Lower leg skin (tissue), 4 donors: ENCODE measurements around the gene BLZF1. TPM values are rescaled to one million over a fixed set of nuclear protein-coding genes. Genes with fewer than 3 reads are reported as not detected.

Source experiments
- DNase-seq, 2 donors: peaks; one replicate each; pipeline ENCODE4 v3.0.0-alpha.2; 2019; ENCODE audit warnings: low spot score in 2 of 2
- H3K4me3 ChIP-seq: fragments of 200-600 bp; sonication (generic); 2 replicates; pipeline ENCODE4 v1.5.1; 2017; ENCODE audit warnings: mild to moderate bottlenecking, low read depth; ENCODE audit not compliant: poor library complexity, severe bottlenecking
- CTCF ChIP-seq, 3 donors: fragments of 450-650 bp; IDR thresholded peaks; one replicate each; pipeline ENCODE4 v1.5.1; 2016; ENCODE audit warnings: antibody characterized with exemption in 3 of 3, mild to moderate bottlenecking in 3 of 3, moderate library complexity in 2 of 3
- POLR2A ChIP-seq, 2 donors: fragments of 450-650 bp; IDR thresholded peaks; one replicate each; pipeline ENCODE4 v1.6.1; 2016 to 2017; ENCODE audit warnings: antibody characterized with exemption in 2 of 2, mild to moderate bottlenecking in 1 of 2, moderate library complexity in 1 of 2
- WGBS, 2 donors: methylation state at CpG; one replicate each; pipeline ENCODE4 v1.1.5; 2018; 5-methylcytosine and 5-hydroxymethylcytosine counted together
- intact Hi-C: fragments of 100-400 bp; cut with DNase I; formaldehyde crosslinking; loops from one replicate; pipeline ENCODE4 v1.15.0; 2023; ENCODE audit warnings: low total_unique reads
- total RNA-seq, 4 donors: library from RNA; depleted of rRNA; stranded (reverse); fragments of >200 nt; gene quantifications; one replicate each; pipeline ENCODE4 v1.1.0, GENCODE V29; 2016

Gene BLZF1
- 10 to 100 TPM; 20.4 to 23.8 (median 21.3) TPM for total RNA-seq

GRCh38 chr1:169367686-169368405 lies at the start of gene BLZF1, which contains the start of gene NME7:
TSS of gene BLZF1 (plus strand) at chr1:169368195. CDS start at chr1:169369523, 1,328 bp downstream.
TSS of gene NME7 (minus strand) at chr1:169367797. CDS start at chr1:169367710, 87 bp downstream.
- DNase-seq = peak; percentile 98 to 99
- intact Hi-C loops = no loop called here
- WGBS, 2 donors = 0 to 1% methylated on average over 37 of the region's 37 CpGs
- TF ChIP-seq POLR2A (IDR thresholded peaks at IDR 0.05) (no peak), CTCF (IDR thresholded peaks at IDR 0.05) (no peak)
- H3K4me3 ChIP-seq = peak within 1 kb of the TSS; percentile 53

GRCh38 chr1:169318536-169319244 lies 49.3 kb upstream of the BLZF1 start:
- TF ChIP-seq CTCF (IDR thresholded peaks at IDR 0.05) (no peak), POLR2A (IDR thresholded peaks at IDR 0.05) (no peak)
- 90 to 93% methylated on average over 3 of the region's 3 CpGs for WGBS, 2 donors
- no peak overlapping the region for H3K4me3 ChIP-seq
- intact Hi-C loops = no loop called here
- DNase-seq = no peak

- no peak overlapping the region for H3K4me3 ChIP-seq
- no peak for DNase-seq
- intact Hi-C loops = no loop called here
- TF ChIP-seq POLR2A (IDR thresholded peaks at IDR 0.05) (no peak), CTCF (IDR thresholded peaks at IDR 0.05) (no peak)
- WGBS, 2 donors = 85 to 97% methylated on average over 1 of the region's 1 CpG
These were observed 46.5 kb upstream of the BLZF1 start for GRCh38 chr1:169321539-169321938.

GRCh38 chr1:169322138-169322537 lies 45.9 kb upstream of the BLZF1 start:
- no peak overlapping the region for H3K4me3 ChIP-seq
- DNase-seq = no peak
- TF ChIP-seq CTCF (IDR thresholded peaks at IDR 0.05) (no peak), POLR2A (IDR thresholded peaks at IDR 0.05) (no peak)
- intact Hi-C loops = no loop called here
- 94 to 95% methylated on average over 3 of the region's 3 CpGs for WGBS, 2 donors

- DNase-seq = no peak
- intact Hi-C loops = no loop called here
- no peak for TF ChIP-seq POLR2A (IDR thresholded peaks at IDR 0.05)
- TF ChIP-seq CTCF (IDR thresholded peaks at IDR 0.05) = no peak
- no peak overlapping the region for H3K4me3 ChIP-seq
- WGBS, 2 donors = 84 to 85% methylated on average over 1 of the region's 1 CpG
These were observed 42.9 kb upstream of the BLZF1 start for GRCh38 chr1:169325117-169325516.
